WTC11 (cell line): ENCODE results near the gene RAB26. TPM values are rescaled to one million over a fixed set of nuclear protein-coding genes. Genes with fewer than 3 reads are reported as not detected.

ENCODE experiments used
- ATAC-seq: fragments of 200-7000 bp; cut with Tn5 transposase; 2 replicates; pipeline ENCODE4 v1.10.0; 2021; ENCODE audit warnings: mild to moderate bottlenecking, moderate library complexity
- CTCF ChIA-PET: fragments of 300-600 bp; sonication (Branson Sonifier 250); formaldehyde crosslinking; loops from one replicate; lab custom pipeline; 2021; ENCODE audit warnings: antibody characterized with exemption; lab: Charles Lee
- POLR2A ChIA-PET: fragments of 350-600 bp; sonication (Branson Sonifier 250); formaldehyde crosslinking; loops from one replicate; lab custom pipeline; 2021; ENCODE audit warnings: antibody characterized with exemption; lab: Charles Lee
- DNase-seq: peaks from one replicate; pipeline ENCODE4 v3.0.0; 2021; ENCODE audit warnings: low spot score
- H3K27ac Mint-ChIP-seq: 2 replicates; pipeline ENCODE4 v1.8.0; 2021; ENCODE audit warnings: mixed read lengths
- H3K27me3 Mint-ChIP-seq: 2 replicates; pipeline ENCODE4 v1.8.0; 2021; ENCODE audit warnings: low read depth, mild to moderate bottlenecking, moderate library complexity, mixed read lengths
- H3K36me3 Mint-ChIP-seq: 2 replicates; pipeline ENCODE4 v1.8.0; 2021; ENCODE audit warnings: mixed read lengths
- H3K4me1 Mint-ChIP-seq: 2 replicates; pipeline ENCODE4 v1.8.0; 2022; ENCODE audit warnings: mixed read lengths
- H3K4me3 Mint-ChIP-seq: 2 replicates; pipeline ENCODE4 v1.8.0; 2021; ENCODE audit warnings: mild to moderate bottlenecking, moderate library complexity, mixed read lengths
- H3K9me3 Mint-ChIP-seq: 2 replicates; pipeline ENCODE4 v1.8.0; 2021; ENCODE audit warnings: mixed read lengths
- CBFB ChIP-seq: sonication (generic); formaldehyde crosslinking; IDR thresholded peaks from 2 replicates; pipeline ENCODE4 v1.8.1; 2022; ENCODE audit warnings: mild to moderate bottlenecking, low read depth, missing genetic modification reagents
- CDX4 ChIP-seq: fragments of 250-450 bp; sonication (Bioruptor Pico); IDR thresholded peaks from 2 replicates; pipeline ENCODE4 v1.9.0; 2021; ENCODE audit warnings: moderate library complexity, mild to moderate bottlenecking, inconsistent platforms, borderline replicate concordance
- CREM ChIP-seq: sonication (generic); formaldehyde crosslinking; IDR thresholded peaks from 2 replicates; pipeline ENCODE4 v1.8.1; 2022; ENCODE audit warnings: mild to moderate bottlenecking, missing genetic modification reagents, moderate library complexity
- EMX1 ChIP-seq: fragments of 250-450 bp; sonication (Bioruptor Pico); IDR thresholded peaks from 2 replicates; pipeline ENCODE4 v1.8.0; 2021; ENCODE audit warnings: mild to moderate bottlenecking
- FOXJ3 ChIP-seq: sonication (generic); formaldehyde crosslinking; IDR thresholded peaks from 2 replicates; pipeline ENCODE4 v1.9.0; 2021; ENCODE audit warnings: missing genetic modification reagents, mild to moderate bottlenecking, borderline replicate concordance
- GABPB1 ChIP-seq: sonication (generic); formaldehyde crosslinking; IDR thresholded peaks from 2 replicates; pipeline ENCODE4 v1.8.1; 2023; ENCODE audit warnings: mild to moderate bottlenecking, missing genetic modification reagents
- GRHL2 ChIP-seq: fragments of 250-450 bp; sonication (Bioruptor Pico); IDR thresholded peaks from 2 replicates; pipeline ENCODE4 v1.8.0; 2022; ENCODE audit warnings: mild to moderate bottlenecking, moderate library complexity; ENCODE audit not compliant: insufficient replicate concordance, severe bottlenecking
- JUN ChIP-seq: sonication (generic); formaldehyde crosslinking; IDR thresholded peaks from 2 replicates; pipeline ENCODE4 v1.8.0; 2023; ENCODE audit warnings: mild to moderate bottlenecking, missing genetic modification reagents
- MXD4 ChIP-seq: fragments of 250-450 bp; sonication (Bioruptor Pico); IDR thresholded peaks from 2 replicates; pipeline ENCODE4 v1.8.0; 2021; ENCODE audit warnings: mild to moderate bottlenecking, moderate library complexity, borderline replicate concordance
- NR2C2 ChIP-seq: sonication (generic); formaldehyde crosslinking; IDR thresholded peaks from 2 replicates; pipeline ENCODE4 v1.8.0; 2022; ENCODE audit warnings: mild to moderate bottlenecking, missing genetic modification reagents
- OVOL2 ChIP-seq: fragments of 250-450 bp; sonication (Bioruptor Pico); IDR thresholded peaks from 2 replicates; pipeline ENCODE4 v1.9.0; 2021; ENCODE audit warnings: mild to moderate bottlenecking, borderline replicate concordance
- PRDM15 ChIP-seq: sonication (generic); formaldehyde crosslinking; IDR thresholded peaks from 2 replicates; pipeline ENCODE4 v1.8.0; 2022; ENCODE audit warnings: missing genetic modification reagents
- RORB ChIP-seq: fragments of 250-450 bp; sonication (Bioruptor Pico); IDR thresholded peaks from 2 replicates; pipeline ENCODE4 v1.9.0; 2021; ENCODE audit warnings: mild to moderate bottlenecking
- SMAD4 ChIP-seq: sonication (generic); formaldehyde crosslinking; IDR thresholded peaks from 2 replicates; pipeline ENCODE4 v1.8.0; 2022; ENCODE audit warnings: mild to moderate bottlenecking, missing genetic modification reagents
- TEAD1 ChIP-seq: sonication (generic); formaldehyde crosslinking; IDR thresholded peaks from 2 replicates; pipeline ENCODE4 v1.8.0; 2022; ENCODE audit warnings: mild to moderate bottlenecking, missing genetic modification reagents
- TP53 ChIP-seq: sonication (generic); formaldehyde crosslinking; IDR thresholded peaks from 2 replicates; pipeline ENCODE4 v1.8.1; 2023; ENCODE audit warnings: mild to moderate bottlenecking, missing genetic modification reagents
- ZNF121 ChIP-seq: sonication (generic); formaldehyde crosslinking; IDR thresholded peaks from 2 replicates; pipeline ENCODE4 v1.8.0; 2023; ENCODE audit warnings: missing genetic modification reagents
- ZNF138 ChIP-seq: sonication (generic); formaldehyde crosslinking; conservative IDR thresholded peaks from 2 replicates; pipeline ENCODE4 v1.8.1; 2022; ENCODE audit warnings: mild to moderate bottlenecking, moderate library complexity, missing genetic modification reagents
- ZNF219 ChIP-seq: sonication (generic); formaldehyde crosslinking; IDR thresholded peaks from 2 replicates; pipeline ENCODE4 v1.8.0; 2023; ENCODE audit warnings: missing genetic modification reagents, mild to moderate bottlenecking, borderline replicate concordance
- ZNF232 ChIP-seq: sonication (generic); formaldehyde crosslinking; IDR thresholded peaks from 2 replicates; pipeline ENCODE4 v1.8.0; 2022; ENCODE audit warnings: mild to moderate bottlenecking, missing genetic modification reagents
- ZNF416 ChIP-seq: fragments of 250-450 bp; sonication (Bioruptor Pico); IDR thresholded peaks from 2 replicates; pipeline ENCODE4 v1.9.0; 2021; ENCODE audit warnings: mild to moderate bottlenecking, inconsistent platforms
- ZNF423 ChIP-seq: fragments of 250-450 bp; sonication (Bioruptor Pico); IDR thresholded peaks from 2 replicates; pipeline ENCODE4 v2.1.2; 2022; ENCODE audit warnings: mild to moderate bottlenecking, moderate library complexity
- ZNF425 ChIP-seq: fragments of 250-450 bp; sonication (Bioruptor Pico); conservative IDR thresholded peaks from 2 replicates; pipeline ENCODE4 v1.9.0; 2021; ENCODE audit warnings: mild to moderate bottlenecking
- total RNA-seq: library from RNA; stranded (reverse); gene quantifications from 3 replicates; pipeline ENCODE4 v1.2.3, GENCODE V29; 2021
- TF ChIP-seq, protein P1 (sequence below): fragments of 200-600 bp; IDR thresholded peaks from 2 replicates; pipeline ENCODE4 v1.8.0; 2022; ENCODE audit warnings: antibody characterized with exemption
- TF ChIP-seq, protein P2 (sequence below): fragments of 250-450 bp; sonication (Bioruptor Pico); IDR thresholded peaks from 2 replicates; pipeline ENCODE4 v1.9.0; 2021; ENCODE audit warnings: mild to moderate bottlenecking

The RAB26 gene
- total RNA-seq, 1 experiment from 2014 or later, result 7.3 TPM

DNA sequence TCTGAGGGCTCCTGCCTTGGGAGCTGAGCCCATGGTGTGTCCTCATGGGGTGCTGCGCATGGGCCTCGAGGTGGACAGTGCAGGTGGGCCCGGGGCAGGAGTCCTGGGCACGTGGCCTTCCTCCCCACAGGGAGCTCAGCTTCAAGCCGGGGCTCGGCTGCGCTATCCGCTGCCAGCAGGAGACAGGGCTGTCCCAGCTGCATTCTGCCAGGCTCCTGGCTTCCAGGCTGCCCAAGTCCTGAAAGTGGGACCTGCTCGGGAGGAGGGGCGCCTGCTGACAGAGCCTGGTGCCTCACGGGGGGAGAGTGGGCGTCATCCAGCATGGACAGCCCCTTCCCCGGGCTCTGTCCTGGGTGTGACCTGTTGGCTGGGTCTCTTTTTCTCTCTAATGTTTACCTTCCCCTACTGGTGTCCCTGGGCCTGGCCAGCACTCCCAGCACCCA is 14.3 kb downstream of the RAB26 start (continued):
- TF ChIP-seq TP53 (no peak), CDX4 (CRISPR knock-in tag) (no peak)
- TF ChIP-seq, all 79 proteins: peak for 0

DNA sequence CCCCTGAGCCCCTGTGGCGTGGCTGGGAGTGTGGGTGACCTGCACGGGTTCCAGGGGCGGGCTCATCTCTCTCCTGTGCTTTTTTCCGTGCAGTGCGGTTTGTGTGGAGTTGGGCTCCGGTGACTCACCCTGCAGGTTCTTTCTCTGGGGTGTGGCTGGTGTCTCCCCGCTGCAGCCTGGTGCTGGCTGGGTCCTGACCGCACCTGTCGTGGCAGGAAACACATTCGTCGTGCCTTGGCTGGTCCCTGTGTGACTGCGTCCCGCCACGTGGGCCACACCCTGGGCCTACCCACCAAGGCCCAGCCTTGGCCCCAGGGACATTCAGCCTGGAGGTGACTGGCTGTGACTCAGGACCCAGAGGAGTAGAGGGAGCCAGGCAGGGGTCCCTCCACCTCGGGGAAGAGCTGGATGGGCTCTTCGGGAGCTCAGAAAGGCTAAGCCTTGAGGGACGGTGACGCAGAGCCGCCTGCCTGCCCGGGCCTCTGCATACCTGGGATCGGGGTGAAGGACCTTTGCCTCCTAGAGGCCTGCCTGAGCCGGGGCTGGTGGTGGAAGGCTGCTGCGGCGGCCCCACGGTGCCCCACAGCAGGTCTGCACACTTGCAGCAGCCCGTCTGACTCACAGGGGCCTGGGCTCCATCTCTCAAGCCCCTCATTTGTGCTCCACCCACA is 14.9 kb downstream of the RAB26 start:
- TF ChIP-seq CREM, result no peak
- TF ChIP-seq, protein P1, sequence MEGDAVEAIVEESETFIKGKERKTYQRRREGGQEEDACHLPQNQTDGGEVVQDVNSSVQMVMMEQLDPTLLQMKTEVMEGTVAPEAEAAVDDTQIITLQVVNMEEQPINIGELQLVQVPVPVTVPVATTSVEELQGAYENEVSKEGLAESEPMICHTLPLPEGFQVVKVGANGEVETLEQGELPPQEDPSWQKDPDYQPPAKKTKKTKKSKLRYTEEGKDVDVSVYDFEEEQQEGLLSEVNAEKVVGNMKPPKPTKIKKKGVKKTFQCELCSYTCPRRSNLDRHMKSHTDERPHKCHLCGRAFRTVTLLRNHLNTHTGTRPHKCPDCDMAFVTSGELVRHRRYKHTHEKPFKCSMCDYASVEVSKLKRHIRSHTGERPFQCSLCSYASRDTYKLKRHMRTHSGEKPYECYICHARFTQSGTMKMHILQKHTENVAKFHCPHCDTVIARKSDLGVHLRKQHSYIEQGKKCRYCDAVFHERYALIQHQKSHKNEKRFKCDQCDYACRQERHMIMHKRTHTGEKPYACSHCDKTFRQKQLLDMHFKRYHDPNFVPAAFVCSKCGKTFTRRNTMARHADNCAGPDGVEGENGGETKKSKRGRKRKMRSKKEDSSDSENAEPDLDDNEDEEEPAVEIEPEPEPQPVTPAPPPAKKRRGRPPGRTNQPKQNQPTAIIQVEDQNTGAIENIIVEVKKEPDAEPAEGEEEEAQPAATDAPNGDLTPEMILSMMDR, result no peak
- TF ChIP-seq ZNF232 (CRISPR knock-in tag), result no peak
- TF ChIP-seq JUN, result no peak
- no peak for TF ChIP-seq ZNF425 (CRISPR knock-in tag)
- TF ChIP-seq MXD4, result no peak
- TF ChIP-seq TP53, result no peak
- no peak for TF ChIP-seq ZNF219 (CRISPR knock-in tag)
- no peak for TF ChIP-seq GRHL2 (CRISPR knock-in tag)
- no peak for TF ChIP-seq CBFB (CRISPR knock-in tag)
- no peak for TF ChIP-seq GABPB1 (CRISPR knock-in tag)
- TF ChIP-seq ZNF416 (CRISPR knock-in tag), result no peak
- TF ChIP-seq ZNF423 (CRISPR knock-in tag), result no peak
- TF ChIP-seq ZNF138 (CRISPR knock-in tag), result no peak
- no peak for TF ChIP-seq ZNF121
- H3K27ac Mint-ChIP-seq, result peak overlapping the region; percentile 36; the same call in 1 of the 2 replicates
- DNase-seq (no peak), ATAC-seq (no peak)
- H3K9me3 Mint-ChIP-seq, result no peaks in the 10 kb centered on the region
- H3K4me1 Mint-ChIP-seq, result peaks cover 6% of the 10 kb centered on the region
- POLR2A ChIA-PET, result no interaction called here
- no peaks in the 10 kb centered on the region for H3K27me3 Mint-ChIP-seq
- CTCF ChIA-PET, result no interaction called here
- peaks cover 18% of the 10 kb centered on the region for H3K36me3 Mint-ChIP-seq
- no peak overlapping the region for H3K4me3 Mint-ChIP-seq

- ChIA-PET CTCF (no interaction called here), POLR2A (no interaction called here)
- H3K36me3 Mint-ChIP-seq, result peaks cover 18% of the 10 kb centered on the region
- ATAC-seq, result no peak
- no peaks in the 10 kb centered on the region for H3K9me3 Mint-ChIP-seq
- H3K4me1 Mint-ChIP-seq, result no peaks in the 10 kb centered on the region
- no peak overlapping the region for H3K4me3 Mint-ChIP-seq
- H3K27me3 Mint-ChIP-seq, result no peaks in the 10 kb centered on the region
- no peak for DNase-seq
- no peak overlapping the region for H3K27ac Mint-ChIP-seq
- no peak for TF ChIP-seq PRDM15 (CRISPR knock-in tag)
- TF ChIP-seq FOXJ3 (CRISPR knock-in tag), result no peak
- TF ChIP-seq, protein P2, sequence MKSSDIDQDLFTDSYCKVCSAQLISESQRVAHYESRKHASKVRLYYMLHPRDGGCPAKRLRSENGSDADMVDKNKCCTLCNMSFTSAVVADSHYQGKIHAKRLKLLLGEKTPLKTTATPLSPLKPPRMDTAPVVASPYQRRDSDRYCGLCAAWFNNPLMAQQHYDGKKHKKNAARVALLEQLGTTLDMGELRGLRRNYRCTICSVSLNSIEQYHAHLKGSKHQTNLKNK, result no peak
- TF ChIP-seq RORB, result no peak
- TF ChIP-seq TEAD1 (CRISPR knock-in tag), result no peak
- no peak for TF ChIP-seq NR2C2 (CRISPR knock-in tag)
- TF ChIP-seq ZNF425 (CRISPR knock-in tag), result no peak
- no peak for TF ChIP-seq OVOL2
- TF ChIP-seq EMX1 (CRISPR knock-in tag), result no peak
- TF ChIP-seq SMAD4 (CRISPR knock-in tag), result no peak
Measured at GRCh38 chr16:2165861-2166260, 17.4 kb downstream of the RAB26 start.
